ENCODE results near the gene IRF8. TPM values are rescaled to one million over a fixed set of nuclear protein-coding genes. Genes with fewer than 3 reads are reported as not detected.

Gene IRF8
- polyA plus RNA-seq, 1 of the 3 experiments (the other 2 are of a cell fraction): not detected

- DNase-seq: no peak
- WGBS (ENCODE audit: low lambda C conversion rate): 14% methylated on average over 8 of the region's 9 CpGs
- no peak overlapping the region for H3K27ac ChIP-seq (ENCODE audit: low read depth in 2 of 2, low read length in 1 of 2)
- TF ChIP-seq MEF2A (IDR thresholded peaks at IDR 0.05; ENCODE audit: borderline replicate concordance, low read depth) (no peak), POLR2AphosphoS5 (IDR thresholded peaks at IDR 0.05; ENCODE audit: low read depth, low read length) (no peak), GATA2 (CRISPR knock-in tag; IDR thresholded peaks at IDR 0.05) (no peak), SIN3A (IDR thresholded peaks at IDR 0.05; ENCODE audit: borderline replicate concordance, low read depth, low read length) (no peak)
- TF ChIP-seq, protein P1, sequence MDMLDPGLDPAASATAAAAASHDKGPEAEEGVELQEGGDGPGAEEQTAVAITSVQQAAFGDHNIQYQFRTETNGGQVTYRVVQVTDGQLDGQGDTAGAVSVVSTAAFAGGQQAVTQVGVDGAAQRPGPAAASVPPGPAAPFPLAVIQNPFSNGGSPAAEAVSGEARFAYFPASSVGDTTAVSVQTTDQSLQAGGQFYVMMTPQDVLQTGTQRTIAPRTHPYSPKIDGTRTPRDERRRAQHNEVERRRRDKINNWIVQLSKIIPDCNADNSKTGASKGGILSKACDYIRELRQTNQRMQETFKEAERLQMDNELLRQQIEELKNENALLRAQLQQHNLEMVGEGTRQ (IDR thresholded peaks at IDR 0.05; ENCODE audit: borderline replicate concordance, low read depth, low read length): no peak
- H3K9me3 ChIP-seq: no peaks in the 10 kb centered on the region
- H3K9ac ChIP-seq: no peak overlapping the region
- POLR2A ChIA-PET: no interaction called here
- no peak overlapping the region for H2AFZ ChIP-seq (ENCODE audit: low read depth)
- H3K27me3 ChIP-seq (ENCODE audit: insufficient read depth): peaks cover 93% of the 10 kb centered on the region
- H4K20me1 ChIP-seq (ENCODE audit: insufficient read depth): no peaks in the 10 kb centered on the region
- H3K79me2 ChIP-seq (ENCODE audit: insufficient read depth): no peaks in the 10 kb centered on the region
- no peaks in the 10 kb centered on the region for H3F3A ChIP-seq (replicated peaks; ENCODE audit: insufficient read depth)
- no peak overlapping the region for H3K4me2 ChIP-seq
- H3K4me1 ChIP-seq (ENCODE audit: control insufficient read depth in 1 of 2, insufficient read depth in 2 of 2, low read depth in 1 of 2, low read length in 1 of 2): no peaks in the 10 kb centered on the region
- H3K4me3 ChIP-seq (ENCODE audit: low read depth in 2 of 2, low read length in 1 of 2): no peak overlapping the region
- H3K9me2 ChIP-seq: no peaks in the 10 kb centered on the region
- CTCF ChIA-PET: no interaction called here
- no peaks in the 10 kb centered on the region for H3K36me3 ChIP-seq (replicated peaks in 1 of 2; ENCODE audit: control insufficient read depth in 1 of 2, insufficient read depth in 2 of 2, low read length in 1 of 2)
Observed at GRCh38 chr16:85934210-85934609, 35.2 kb downstream of the IRF8 start.

- H3K9ac ChIP-seq: no peak overlapping the region
- no peak overlapping the region for H3K4me2 ChIP-seq
- H2AFZ ChIP-seq (ENCODE audit: low read depth): no peak overlapping the region
- peaks cover 93% of the 10 kb centered on the region for H3K27me3 ChIP-seq (ENCODE audit: insufficient read depth)
- H3K36me3 ChIP-seq (replicated peaks in 1 of 2; ENCODE audit: control insufficient read depth in 1 of 2, insufficient read depth in 2 of 2, low read length in 1 of 2): no peaks in the 10 kb centered on the region
- CTCF ChIA-PET: interaction anchor here (1.0 kb wide), 1 partner anchor 584 kb away, joined by 3 read pairs; no protein-coding TSS in a partner anchor
- 8% methylated on average over 13 of the region's 13 CpGs for WGBS (ENCODE audit: low lambda C conversion rate)
- TF ChIP-seq FOXM1 (IDR thresholded peaks at IDR 0.05; ENCODE audit: low read depth) (no peak), RFX5 (IDR thresholded peaks at IDR 0.05; ENCODE audit: low read length) (no peak), FOSL2 (IDR thresholded peaks at IDR 0.05; ENCODE audit: borderline replicate concordance, low read depth) (no peak), IRF3 (IDR thresholded peaks at IDR 0.05; ENCODE audit: low read depth, low read length) (no peak), NRF1 (IDR thresholded peaks at IDR 0.05; ENCODE audit: low read depth, low read length) (no peak), RAD21 (IDR thresholded peaks at IDR 0.05; ENCODE audit: low read length) (no peak), GATA2 (CRISPR knock-in tag; IDR thresholded peaks at IDR 0.05) (no peak)
- TF ChIP-seq, protein P2, sequence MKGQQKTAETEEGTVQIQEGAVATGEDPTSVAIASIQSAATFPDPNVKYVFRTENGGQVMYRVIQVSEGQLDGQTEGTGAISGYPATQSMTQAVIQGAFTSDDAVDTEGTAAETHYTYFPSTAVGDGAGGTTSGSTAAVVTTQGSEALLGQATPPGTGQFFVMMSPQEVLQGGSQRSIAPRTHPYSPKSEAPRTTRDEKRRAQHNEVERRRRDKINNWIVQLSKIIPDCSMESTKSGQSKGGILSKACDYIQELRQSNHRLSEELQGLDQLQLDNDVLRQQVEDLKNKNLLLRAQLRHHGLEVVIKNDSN (IDR thresholded peaks at IDR 0.05; ENCODE audit: borderline replicate concordance, low read depth): no peak
- no peaks in the 10 kb centered on the region for H3K4me1 ChIP-seq (ENCODE audit: control insufficient read depth in 1 of 2, insufficient read depth in 2 of 2, low read depth in 1 of 2, low read length in 1 of 2)
- no peaks in the 10 kb centered on the region for H3K9me3 ChIP-seq
- POLR2A ChIA-PET: no interaction called here
- DNase-seq: no peak
- no peak overlapping the region for H3K4me3 ChIP-seq (ENCODE audit: low read depth in 2 of 2, low read length in 1 of 2)
- H3K27ac ChIP-seq (ENCODE audit: low read depth in 2 of 2, low read length in 1 of 2): no peak overlapping the region
- H3K79me2 ChIP-seq (ENCODE audit: insufficient read depth): no peaks in the 10 kb centered on the region
- H4K20me1 ChIP-seq (ENCODE audit: insufficient read depth): no peaks in the 10 kb centered on the region
- no peaks in the 10 kb centered on the region for H3K9me2 ChIP-seq
- no peaks in the 10 kb centered on the region for H3F3A ChIP-seq (replicated peaks; ENCODE audit: insufficient read depth)
Observed at GRCh38 chr16:85935391-85935973, 36.5 kb downstream of the IRF8 start.

Data from SK-N-SH (cell line).